ENCODE data around the gene MBOAT1. TPM values are rescaled to one million over a fixed set of nuclear protein-coding genes. Genes with fewer than 3 reads are reported as not detected.

Gene MBOAT1
- total RNA-seq, 1 donor from 2014 or later = 5.4 TPM

- Histone ChIP-seq H3K4me3 (no peak overlapping the region), H3K27ac (no peak overlapping the region), H3K4me1 (peaks cover 5 to 6% of the 10 kb centered on the region in 2 donors), H3K27me3 (no peaks in the 10 kb centered on the region), H3K36me3 (no peaks in the 10 kb centered on the region), H3K9me3 (no peaks in the 10 kb centered on the region)
- no peak for TF ChIP-seq CTCF (IDR thresholded peaks at IDR 0.05)
- no peak for DNase-seq (ENCODE audit: low spot score in 2 of 2)
- intact Hi-C loops (cut with DNase I) = no loop called here
Observed at GRCh38 chr6:20118892-20119291, 93.4 kb downstream of the MBOAT1 start.

- intact Hi-C loops (cut with DNase I) = no loop called here
- Histone ChIP-seq H3K27ac (no peak overlapping the region), H3K4me3 (no peak overlapping the region), H3K27me3 (no peaks in the 10 kb centered on the region), H3K9me3 (no peaks in the 10 kb centered on the region), H3K4me1 (peaks cover 5 to 6% of the 10 kb centered on the region in 2 donors), H3K36me3 (no peaks in the 10 kb centered on the region)
- TF ChIP-seq CTCF (IDR thresholded peaks at IDR 0.05) = no peak
- DNase-seq (ENCODE audit: low spot score in 2 of 2) = no peak
Observed at GRCh38 chr6:20117474-20117873, 94.8 kb downstream of the MBOAT1 start.

- H3K36me3 ChIP-seq = no peaks in the 10 kb centered on the region
- H3K4me1 ChIP-seq = peaks cover 5 to 6% of the 10 kb centered on the region in 2 donors
- H3K9me3 ChIP-seq = no peaks in the 10 kb centered on the region
- H3K27ac ChIP-seq = peak overlapping the region; percentile 69 to 83
- H3K4me3 ChIP-seq = no peak overlapping the region
- DNase-seq (ENCODE audit: low spot score in 2 of 2) = no peak
- no peaks in the 10 kb centered on the region for H3K27me3 ChIP-seq
- intact Hi-C loops (cut with DNase I) = no loop called here
- no peak for TF ChIP-seq CTCF (IDR thresholded peaks at IDR 0.05)
Observed at GRCh38 chr6:20116792-20117191, 95.5 kb downstream of the MBOAT1 start.

- no peaks in the 10 kb centered on the region for H3K9me3 ChIP-seq
- no peaks in the 10 kb centered on the region for H3K36me3 ChIP-seq
- peak overlapping the region in 1 of 2 donors; percentile 34 for H3K4me3 ChIP-seq
- DNase-seq (ENCODE audit: low spot score in 2 of 2) = no peak
- H3K4me1 ChIP-seq = peaks cover 5 to 6% of the 10 kb centered on the region in 2 donors
- intact Hi-C loops (cut with DNase I) = no loop called here
- no peak for TF ChIP-seq CTCF (IDR thresholded peaks at IDR 0.05)
- H3K27ac ChIP-seq = peak overlapping the region; percentile 69 to 83
- no peaks in the 10 kb centered on the region for H3K27me3 ChIP-seq
Observed at GRCh38 chr6:20115246-20115980, 96.9 kb downstream of the MBOAT1 start.

GRCh38 chr6:20113649-20114224 is 98.5 kb downstream of the MBOAT1 start:
- H3K9me3 ChIP-seq = no peaks in the 10 kb centered on the region

More at GRCh38 chr6:20113649-20114224, 98.5 kb downstream of the MBOAT1 start:
- no peaks in the 10 kb centered on the region for H3K27me3 ChIP-seq
- intact Hi-C loops (cut with DNase I) = no loop called here
- H3K27ac ChIP-seq = no peak overlapping the region
- DNase-seq (ENCODE audit: low spot score in 2 of 2) = no peak
- no peak for TF ChIP-seq CTCF (IDR thresholded peaks at IDR 0.05)
- H3K4me1 ChIP-seq = peaks cover 5 to 6% of the 10 kb centered on the region in 2 donors
- H3K4me3 ChIP-seq = no peak overlapping the region
- peaks cover 5 to 6% of the 10 kb centered on the region in 2 donors for H3K36me3 ChIP-seq
